LHCN-M2 (cell line): ENCODE data around the gene FMR1. TPM values are rescaled to one million over a fixed set of nuclear protein-coding genes. Genes with fewer than 3 reads are reported as not detected.
A peak's percentile ranks its signal among the peaks of the same experiment; 100 is the strongest.

ENCODE experiments used
- DNase-seq: peaks from one replicate; pipeline ENCODE4 v3.0.0-alpha.2; 2012; ENCODE audit warnings: low read depth
- polyA plus RNA-seq: library from polyadenylated mRNA; unstranded; fragments of >200 nt; gene quantifications from one replicate; pipeline ENCODE4 v1.2.1, GENCODE V29; 2012; ENCODE audit warnings: missing spikeins
- total RNA-seq: library from RNA; depleted of rRNA; stranded (reverse); fragments of >200 nt; gene quantifications from 2 replicates; pipeline ENCODE4 v1.2.3, GENCODE V29; 2014; rRNA removed

FMR1 gene
- total RNA-seq = 20.6 and 26.9 TPM in 2 replicates
- 15.9 TPM for polyA plus RNA-seq

DNA sequence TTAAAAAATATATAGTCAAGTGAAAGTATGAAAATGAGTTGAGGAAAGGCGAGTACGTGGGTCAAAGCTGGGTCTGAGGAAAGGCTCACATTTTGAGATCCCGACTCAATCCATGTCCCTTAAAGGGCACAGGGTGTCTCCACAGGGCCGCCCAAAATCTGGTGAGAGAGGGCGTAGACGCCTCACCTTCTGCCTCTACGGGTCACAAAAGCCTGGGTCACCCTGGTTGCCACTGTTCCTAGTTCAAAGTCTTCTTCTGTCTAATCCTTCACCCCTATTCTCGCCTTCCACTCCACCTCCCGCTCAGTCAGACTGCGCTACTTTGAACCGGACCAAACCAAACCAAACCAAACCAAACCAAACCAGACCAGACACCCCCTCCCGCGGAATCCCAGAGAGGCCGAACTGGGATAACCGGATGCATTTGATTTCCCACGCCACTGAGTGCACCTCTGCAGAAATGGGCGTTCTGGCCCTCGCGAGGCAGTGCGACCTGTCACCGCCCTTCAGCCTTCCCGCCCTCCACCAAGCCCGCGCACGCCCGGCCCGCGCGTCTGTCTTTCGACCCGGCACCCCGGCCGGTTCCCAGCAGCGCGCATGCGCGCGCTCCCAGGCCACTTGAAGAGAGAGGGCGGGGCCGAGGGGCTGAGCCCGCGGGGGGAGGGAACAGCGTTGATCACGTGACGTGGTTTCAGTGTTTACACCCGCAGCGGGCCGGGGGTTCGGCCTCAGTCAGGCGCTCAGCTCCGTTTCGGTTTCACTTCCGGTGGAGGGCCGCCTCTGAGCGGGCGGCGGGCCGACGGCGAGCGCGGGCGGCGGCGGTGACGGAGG is at the start of gene FMR1:
TSS of gene FMR1 (plus strand) at position 728 of the 831 bp plus-strand sequence. CDS start 261 bp downstream, outside the sequence.
- DNase-seq = peak; percentile 88

DNA sequence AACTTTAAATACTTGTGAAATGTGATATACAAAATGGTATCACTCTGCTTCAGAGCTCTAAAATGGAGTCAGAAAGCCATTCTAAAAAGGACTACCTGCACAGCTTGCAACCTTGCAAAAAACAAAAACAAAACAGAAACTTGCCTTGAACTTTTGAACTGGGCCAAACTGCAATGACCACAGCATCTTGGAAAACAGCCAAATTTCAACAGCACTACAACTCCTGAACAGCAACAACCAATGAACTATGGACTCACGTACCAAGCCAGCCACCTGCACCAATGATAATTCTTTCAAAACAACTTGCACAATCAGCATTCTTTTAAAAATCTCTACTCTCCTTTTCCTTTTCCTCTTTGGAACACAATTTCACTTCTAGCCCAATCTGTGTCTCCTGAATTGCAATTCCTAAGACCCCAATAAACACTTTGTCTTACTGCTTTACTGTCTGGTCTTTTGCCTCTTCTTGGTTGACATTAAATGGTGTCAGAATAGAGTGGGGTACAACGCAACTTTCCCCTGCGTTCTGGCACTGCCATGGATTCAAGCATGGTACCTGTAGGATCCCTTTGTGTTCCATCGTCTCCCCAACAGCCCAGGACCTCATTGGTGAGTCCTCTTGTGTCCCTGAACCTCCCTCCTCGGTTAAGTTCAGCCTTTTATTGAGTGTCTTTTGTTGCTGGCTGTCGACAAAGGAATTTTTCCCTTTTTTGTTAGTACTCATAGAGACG is 35.7 kb upstream of the FMR1 start:
- peak; percentile 31 for DNase-seq

DNA sequence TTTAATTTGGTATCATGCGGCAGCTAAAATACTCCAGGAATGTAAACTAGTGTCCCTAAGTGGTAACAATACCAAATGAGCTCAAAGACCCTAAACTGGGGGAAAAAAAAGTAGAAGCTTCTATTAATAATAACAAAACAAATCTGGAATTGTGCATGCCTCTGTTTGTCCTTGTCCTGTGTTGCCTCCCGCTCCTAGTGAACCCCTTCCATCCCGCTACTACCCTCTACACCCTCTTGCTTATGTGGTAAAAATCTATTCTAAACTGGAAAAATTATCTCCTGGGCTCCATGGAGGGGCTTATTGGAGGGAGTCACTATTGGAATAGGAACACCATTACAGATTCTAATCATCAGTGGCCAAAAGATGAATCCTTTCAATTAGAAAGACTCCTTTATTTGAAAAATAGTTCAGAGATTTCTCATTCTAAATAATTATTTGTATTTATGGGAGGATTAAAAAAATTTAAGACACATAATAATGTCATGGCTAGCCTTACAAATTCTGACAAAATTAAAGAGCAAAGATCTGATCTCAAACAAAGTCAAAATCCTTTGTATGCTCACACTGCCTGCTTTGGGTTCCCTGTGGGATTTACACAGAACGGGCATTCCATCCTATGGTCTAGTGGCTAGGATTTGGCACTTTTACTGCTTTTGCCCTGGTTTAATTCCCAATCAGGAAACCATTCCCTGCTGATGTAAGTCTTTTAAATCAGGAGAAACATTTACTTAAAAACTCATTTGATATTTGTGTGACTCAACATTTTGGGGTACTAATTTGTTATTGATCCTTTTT is 34.7 kb upstream of the FMR1 start:
- DNase-seq = no peak

DNA sequence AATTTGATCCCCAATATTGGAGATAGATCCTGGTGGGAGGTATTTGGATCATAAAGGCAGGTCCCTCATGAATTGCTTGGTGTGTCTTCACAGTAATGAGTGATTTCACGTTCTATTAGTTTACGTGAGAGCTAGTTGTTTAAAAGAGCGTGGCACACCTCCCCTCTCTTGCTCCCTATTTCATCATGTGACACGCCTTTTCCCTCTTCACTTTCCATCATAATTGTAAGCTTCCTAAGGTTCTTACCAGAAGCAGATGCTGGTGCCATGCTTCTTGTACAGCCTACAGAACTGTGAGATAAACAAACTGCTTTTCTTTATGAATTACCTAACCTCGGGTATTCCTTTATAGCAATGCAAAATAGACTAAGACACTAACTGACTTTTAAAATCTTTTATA is 34.0 kb upstream of the FMR1 start:
- no peak for DNase-seq

GRCh38 chrX:147884958-147885357 is 26.8 kb upstream of the FMR1 start:
- peak; percentile 44 for DNase-seq

GRCh38 chrX:147890756-147891155 is 21.0 kb upstream of the FMR1 start:
- peak; percentile 52 for DNase-seq

DNA sequence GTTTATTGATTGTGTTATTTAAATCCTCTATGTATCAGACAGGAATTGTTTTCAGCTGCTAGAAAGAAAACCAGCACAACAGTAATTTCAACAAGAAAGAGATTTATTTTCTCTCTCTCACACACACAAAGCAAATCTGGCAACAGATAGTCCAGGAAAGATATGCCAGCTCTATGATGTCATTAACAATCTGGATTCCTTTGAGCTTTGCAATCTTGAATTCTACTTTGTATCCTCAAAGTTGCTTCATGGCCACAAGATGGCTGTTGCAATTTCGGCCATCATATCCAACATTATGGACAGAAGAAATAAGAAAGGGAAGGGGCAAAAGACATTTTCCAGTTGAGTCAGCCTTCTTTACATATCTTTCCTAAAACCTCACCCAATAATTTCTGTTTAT is 19.8 kb upstream of the FMR1 start:
- peak; percentile 60 for DNase-seq

DNA sequence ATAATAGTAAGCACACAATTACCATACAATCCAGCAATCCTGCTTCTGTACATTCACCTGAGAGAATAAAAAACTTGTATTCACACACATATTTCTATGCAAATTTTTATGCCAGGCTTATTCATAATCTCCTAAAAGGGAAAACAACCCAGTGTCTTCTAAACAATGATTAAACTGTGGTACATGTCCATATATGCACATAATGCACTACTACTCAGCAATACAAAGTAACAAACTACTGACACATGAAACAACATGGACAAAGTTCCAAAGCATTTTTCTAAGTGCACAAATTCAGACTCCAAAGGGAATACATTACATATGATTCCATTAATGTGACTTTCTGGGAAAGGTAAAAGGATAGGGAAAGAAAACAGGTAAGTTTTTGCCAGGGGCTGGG is 18.0 kb upstream of the FMR1 start:
- no peak for DNase-seq

DNA sequence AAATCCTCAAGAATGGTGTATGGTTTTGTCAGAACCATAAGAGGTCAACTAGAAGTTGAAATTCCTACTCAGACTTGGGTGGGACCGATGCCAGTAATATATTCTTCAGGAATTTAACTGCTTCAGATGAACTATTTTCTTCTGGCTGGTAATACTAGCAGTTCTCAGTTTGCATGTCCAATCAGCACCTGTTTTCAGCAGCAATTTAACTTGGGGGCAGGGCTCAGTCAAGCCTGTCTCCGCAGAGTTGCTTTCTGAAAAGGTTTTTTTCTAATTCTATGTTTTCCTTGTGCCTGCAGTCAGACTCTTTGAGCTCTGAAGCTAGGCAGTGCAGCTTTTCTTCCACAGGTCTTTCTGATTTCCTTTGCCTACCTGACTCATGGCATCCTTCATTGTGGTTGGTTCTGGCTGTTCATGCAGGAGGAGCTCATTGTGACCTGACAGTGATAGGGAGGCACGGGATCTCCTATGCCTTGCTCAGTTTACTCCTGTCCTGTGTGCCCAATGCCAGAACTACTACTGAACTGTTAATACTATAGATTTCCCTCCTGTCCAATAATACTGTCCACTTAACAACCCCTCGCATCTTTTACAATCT is 17.3 kb upstream of the FMR1 start:
- peak; percentile 29 for DNase-seq

DNA sequence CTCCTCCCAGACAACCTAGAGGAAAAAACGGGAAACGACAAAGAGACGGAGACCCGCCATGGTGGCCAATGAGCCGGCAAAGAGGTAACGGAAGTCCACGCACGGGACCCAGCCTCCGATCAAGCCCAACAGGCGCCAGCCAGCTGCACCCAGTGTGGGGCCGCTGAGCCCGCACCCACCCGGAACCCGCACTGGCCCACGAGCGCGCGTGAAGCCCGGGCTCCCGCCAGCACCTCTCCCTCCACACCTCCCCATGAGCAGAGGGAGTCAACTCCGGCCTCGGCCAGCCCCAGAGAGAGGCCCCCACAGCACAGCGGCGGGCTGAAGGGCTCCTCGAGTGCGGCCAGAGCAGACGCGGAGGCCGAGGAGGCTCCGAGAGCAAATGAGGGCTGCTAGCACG is 14.6 kb upstream of the FMR1 start:
- no peak for DNase-seq

- no peak for DNase-seq
Measured at GRCh38 chrX:147898951-147899350, 12.8 kb upstream of the FMR1 start.

GRCh38 chrX:147899379-147900114 is 12.2 kb upstream of the FMR1 start:
- no peak for DNase-seq

- no peak for DNase-seq
Measured at GRCh38 chrX:147900349-147900748, 11.4 kb upstream of the FMR1 start.

DNA sequence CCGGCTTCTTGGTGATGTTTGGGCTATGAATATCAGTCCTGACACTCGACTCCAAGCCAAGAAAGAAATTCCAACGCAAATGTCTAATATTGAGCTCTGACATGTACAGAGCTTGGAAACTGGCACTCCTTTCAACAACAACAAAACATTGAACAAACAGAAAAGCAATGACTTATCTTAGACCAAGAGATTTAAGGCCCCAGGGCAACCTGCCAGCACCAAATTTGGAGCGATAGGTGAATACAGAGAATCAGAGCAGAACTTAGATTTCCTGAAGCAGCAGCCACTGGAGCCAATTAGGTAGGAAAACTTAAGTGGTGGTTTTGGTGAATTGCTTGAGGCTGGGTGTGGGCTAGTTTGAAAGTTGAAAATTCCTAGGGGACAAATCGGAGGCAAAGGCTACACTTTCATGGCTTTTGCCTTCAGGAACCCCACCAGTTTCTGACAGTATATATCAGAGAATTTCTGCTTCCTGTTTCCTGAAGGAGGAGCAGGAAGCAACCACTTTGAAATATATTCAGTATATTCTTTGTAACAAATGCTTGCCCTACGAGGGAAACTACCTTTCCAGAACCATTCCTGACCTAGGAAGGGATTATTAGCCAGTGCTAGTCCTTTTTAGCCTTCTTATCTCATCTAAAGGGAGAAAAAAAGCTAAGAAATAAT is 10.1 kb upstream of the FMR1 start:
- no peak for DNase-seq

GRCh38 chrX:147902270-147902669 is 9.4 kb upstream of the FMR1 start:
- no peak for DNase-seq

GRCh38 chrX:147908106-147908505 is 3.6 kb upstream of the FMR1 start:
- DNase-seq = no peak

DNA sequence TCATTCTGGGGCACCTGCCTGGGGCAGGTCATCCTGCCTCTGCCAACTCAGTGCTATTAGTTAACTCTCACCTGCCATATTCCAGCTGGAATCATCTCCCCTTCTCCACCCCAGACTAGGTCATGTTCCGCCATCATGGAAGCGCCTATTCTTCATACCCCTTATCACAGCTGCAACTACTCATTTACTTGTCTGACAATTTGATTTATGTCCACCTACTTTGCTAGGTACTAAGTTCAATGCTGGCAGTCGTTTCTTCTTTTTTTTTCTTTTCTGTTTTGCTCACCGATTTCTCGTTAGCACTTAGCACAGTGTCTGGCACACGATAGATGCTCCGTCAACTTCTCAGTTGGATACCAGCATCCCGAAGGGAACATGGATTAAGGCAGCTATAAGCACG is 1.1 kb upstream of the FMR1 start:
- DNase-seq = no peak

GRCh38 chrX:147912093-147912801 is 528 bp downstream of the FMR1 start:
- DNase-seq = peak; percentile 36

GRCh38 chrX:147913570-147913969 is 1.9 kb downstream of the FMR1 start:
- DNase-seq = no peak

GRCh38 chrX:147914591-147914990 is 2.9 kb downstream of the FMR1 start:
- no peak for DNase-seq
